OCI-LY1 (cell line): ENCODE results near the gene KRCC1.

Source experiments
- CTCF ChIP-seq: fragments of 200-600 bp; sonication (generic), shearing (Covaris generic); IDR thresholded peaks from 2 replicates; pipeline ENCODE4 v1.5.1; 2017; ENCODE audit warnings: mild to moderate bottlenecking, antibody characterized with exemption, low read length, moderate library complexity, mixed read lengths
- EZH2 ChIP-seq: fragments of 200-600 bp; sonication (generic), shearing (Covaris generic); IDR thresholded peaks from 2 replicates; pipeline ENCODE4 v1.8.0; 2017; ENCODE audit warnings: borderline replicate concordance, mixed run types, mild to moderate bottlenecking, antibody characterized with exemption, low read length, moderate library complexity, mixed read lengths

- TF ChIP-seq EZH2 (no peak), CTCF (peak; percentile 12; the same call in 1 of the 2 replicates)
Measured at GRCh38 chr2:88010136-88010535, 45.4 kb downstream of the KRCC1 start.
